LNCAP (cell line): Measurements from ENCODE around the gene PCSK2.

Experiments used
- TF ChIP-seq, protein P1 (sequence below): fragments of 450-650 bp; IDR thresholded peaks from 2 replicates; pipeline ENCODE4 v1.5.1; 2017; ENCODE audit warnings: mild to moderate bottlenecking

The PCSK2 gene

GRCh38 chr20:17343091-17343490 is 116.3 kb downstream of the PCSK2 start:
- TF ChIP-seq, protein P1, sequence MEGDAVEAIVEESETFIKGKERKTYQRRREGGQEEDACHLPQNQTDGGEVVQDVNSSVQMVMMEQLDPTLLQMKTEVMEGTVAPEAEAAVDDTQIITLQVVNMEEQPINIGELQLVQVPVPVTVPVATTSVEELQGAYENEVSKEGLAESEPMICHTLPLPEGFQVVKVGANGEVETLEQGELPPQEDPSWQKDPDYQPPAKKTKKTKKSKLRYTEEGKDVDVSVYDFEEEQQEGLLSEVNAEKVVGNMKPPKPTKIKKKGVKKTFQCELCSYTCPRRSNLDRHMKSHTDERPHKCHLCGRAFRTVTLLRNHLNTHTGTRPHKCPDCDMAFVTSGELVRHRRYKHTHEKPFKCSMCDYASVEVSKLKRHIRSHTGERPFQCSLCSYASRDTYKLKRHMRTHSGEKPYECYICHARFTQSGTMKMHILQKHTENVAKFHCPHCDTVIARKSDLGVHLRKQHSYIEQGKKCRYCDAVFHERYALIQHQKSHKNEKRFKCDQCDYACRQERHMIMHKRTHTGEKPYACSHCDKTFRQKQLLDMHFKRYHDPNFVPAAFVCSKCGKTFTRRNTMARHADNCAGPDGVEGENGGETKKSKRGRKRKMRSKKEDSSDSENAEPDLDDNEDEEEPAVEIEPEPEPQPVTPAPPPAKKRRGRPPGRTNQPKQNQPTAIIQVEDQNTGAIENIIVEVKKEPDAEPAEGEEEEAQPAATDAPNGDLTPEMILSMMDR = no peak

DNA sequence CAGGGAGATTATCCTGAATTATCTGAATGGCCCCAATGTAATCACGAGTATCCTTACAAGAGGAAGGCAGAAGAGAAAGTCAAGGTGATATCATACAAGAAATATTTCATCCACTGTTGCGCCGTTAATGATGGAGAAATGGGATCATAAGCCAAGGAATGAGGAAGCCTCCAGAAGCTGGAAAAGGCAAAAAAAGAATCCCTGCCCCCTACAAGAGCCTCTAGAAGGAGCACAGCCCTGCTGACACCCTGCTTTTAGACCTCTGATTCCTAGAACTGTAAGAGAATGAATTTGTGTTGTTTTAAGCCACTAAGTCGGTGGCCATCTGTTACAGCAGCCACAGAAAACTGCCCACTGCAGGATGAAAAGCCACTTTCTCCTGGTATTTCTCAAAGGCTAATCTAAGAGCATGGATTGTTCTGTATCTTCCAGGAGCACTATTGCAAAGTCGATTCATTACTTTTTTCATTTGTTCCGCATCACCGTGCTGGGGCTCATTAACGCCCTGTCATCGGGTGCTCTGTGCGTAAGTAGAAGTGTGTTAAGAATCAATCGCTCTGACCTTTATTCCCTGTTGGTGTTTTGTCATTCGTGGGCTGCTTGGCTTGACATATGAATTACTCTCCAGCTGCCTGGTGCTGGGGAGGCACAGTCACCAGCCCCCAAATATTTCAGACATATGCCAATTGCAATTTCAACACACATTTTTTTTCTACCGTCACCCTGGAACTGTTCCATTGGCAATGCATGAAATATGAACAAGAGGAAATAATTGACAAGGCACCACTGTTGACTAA is 117.0 kb downstream of the PCSK2 start:
- TF ChIP-seq, protein P1 = no peak

DNA sequence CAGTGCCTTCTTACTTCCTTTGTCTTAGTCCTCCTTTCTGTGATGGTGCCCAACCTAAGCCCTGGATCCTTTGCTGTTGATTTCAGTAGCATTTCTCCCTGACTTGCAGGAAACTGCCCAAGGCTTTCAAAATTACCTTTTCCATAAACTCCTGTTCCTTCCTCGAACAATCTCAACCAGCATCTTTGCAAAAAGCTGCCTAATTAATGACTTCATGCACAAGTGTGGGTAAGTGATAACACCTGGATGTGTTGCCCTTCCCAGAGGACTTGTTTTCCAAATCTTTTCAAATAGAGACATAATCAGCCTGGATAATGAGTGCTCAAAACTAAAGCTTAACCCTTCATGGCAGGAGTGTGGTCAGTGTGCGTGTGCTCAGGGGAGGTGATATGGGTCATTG is 118.0 kb downstream of the PCSK2 start:
- TF ChIP-seq, protein P1 = no peak

- TF ChIP-seq, protein P1 = no peak
Observed at GRCh38 chr20:17345321-17345720, 118.5 kb downstream of the PCSK2 start.

GRCh38 chr20:17350321-17350720 is 123.5 kb downstream of the PCSK2 start:
- TF ChIP-seq, protein P1 = no peak

GRCh38 chr20:17357238-17357637 is 130.4 kb downstream of the PCSK2 start:
- TF ChIP-seq, protein P1 = no peak

DNA sequence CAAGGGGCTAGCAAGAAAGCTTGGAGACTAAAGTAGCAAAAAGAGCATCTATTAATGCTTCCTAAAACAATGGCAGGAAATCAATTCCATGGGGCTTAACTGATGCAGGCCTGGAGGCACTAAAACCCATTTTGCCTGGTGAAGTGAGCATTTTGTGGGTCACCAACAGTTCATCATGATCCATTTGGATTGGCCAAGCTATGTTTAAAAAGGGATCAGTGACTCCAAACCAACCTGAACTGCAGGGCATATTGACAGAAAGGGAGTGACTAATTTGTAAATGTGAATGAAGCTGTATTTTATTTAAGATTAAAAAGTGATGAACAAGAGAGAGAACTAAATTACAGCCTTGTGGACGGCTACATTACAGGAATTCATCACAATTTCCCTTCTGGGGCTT is 132.0 kb downstream of the PCSK2 start:
- TF ChIP-seq, protein P1 = no peak
